ENCODE data around the gene CD248.

Gene CD248

DNA sequence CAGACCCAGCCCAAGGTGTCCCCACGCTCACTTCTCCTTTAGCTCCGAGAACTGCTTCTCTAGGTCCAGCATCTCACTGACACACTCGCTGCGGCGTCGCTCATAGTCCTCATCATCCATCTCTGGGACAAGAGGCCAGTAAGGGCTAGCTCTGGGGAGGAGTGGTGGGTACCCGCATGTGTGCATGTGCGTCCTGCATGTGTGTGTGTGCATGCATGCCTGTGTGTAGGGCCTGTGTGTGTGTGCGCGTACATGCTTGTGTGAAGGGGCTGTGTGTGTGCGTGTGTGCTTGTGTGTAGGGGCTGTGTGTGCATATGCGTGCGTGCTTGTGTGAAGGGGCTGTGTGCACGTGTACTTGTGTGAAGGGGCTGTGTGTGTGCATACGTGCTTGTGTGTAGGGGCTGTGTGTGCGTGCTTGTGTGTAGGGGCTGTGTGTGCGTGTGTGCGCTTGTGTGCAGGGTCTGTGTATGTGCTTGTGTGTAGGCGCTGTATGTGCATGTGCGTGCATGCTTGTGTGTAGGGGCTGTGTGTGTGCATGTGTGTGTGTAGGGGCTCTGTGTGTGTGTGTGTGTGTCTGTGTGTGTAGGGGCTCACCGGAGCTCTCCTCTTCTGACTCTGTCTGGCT, 24.8 kb upstream of the CD248 start:
- no peak for DNase-seq (ENCODE audit: low read depth)

DNA sequence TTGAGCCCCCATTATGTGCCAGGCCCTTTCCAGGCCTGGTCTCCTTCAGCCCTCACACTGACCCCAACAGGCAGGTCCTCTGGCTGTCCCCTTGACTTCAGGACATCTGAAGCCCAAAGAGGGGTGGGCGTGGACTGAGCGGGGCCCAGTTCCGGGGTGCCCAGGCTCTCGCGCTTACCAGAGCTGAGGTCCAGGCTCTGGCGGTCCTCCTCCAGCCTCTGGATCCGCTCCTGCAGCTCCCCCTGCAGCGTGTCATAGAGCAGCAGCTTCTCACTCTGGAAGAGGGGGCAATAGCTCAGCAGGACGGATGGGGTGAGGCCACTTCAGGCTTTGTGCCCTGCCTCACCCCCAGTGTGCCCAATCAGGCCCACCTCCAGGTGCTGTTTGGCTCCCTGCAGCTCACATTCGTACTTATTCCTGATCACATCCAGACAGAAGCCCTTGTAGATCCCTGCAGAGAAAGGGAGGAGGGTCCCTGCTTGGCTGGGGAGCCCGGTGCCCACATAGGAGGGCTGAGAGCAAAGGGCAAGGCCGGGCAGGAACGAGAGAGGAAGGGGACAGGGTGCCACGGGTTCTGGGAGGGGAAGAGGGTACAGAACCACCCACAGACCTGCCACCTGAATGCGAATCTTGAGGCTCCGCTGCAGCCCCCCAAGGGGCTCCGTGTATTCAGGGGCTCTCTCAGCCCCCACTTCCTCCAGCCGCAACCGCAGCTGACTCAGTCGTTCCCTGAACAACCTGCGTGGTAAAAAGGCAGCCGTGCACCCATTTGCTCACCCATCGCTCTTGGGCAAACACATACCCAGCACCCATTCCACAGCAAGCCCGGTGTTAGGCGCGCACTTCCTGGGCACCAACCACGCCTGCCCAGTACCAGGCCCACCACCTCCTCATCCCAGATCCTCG, 24.0 kb upstream of the CD248 start:
- DNase-seq (ENCODE audit: low read depth), result no peak

DNA sequence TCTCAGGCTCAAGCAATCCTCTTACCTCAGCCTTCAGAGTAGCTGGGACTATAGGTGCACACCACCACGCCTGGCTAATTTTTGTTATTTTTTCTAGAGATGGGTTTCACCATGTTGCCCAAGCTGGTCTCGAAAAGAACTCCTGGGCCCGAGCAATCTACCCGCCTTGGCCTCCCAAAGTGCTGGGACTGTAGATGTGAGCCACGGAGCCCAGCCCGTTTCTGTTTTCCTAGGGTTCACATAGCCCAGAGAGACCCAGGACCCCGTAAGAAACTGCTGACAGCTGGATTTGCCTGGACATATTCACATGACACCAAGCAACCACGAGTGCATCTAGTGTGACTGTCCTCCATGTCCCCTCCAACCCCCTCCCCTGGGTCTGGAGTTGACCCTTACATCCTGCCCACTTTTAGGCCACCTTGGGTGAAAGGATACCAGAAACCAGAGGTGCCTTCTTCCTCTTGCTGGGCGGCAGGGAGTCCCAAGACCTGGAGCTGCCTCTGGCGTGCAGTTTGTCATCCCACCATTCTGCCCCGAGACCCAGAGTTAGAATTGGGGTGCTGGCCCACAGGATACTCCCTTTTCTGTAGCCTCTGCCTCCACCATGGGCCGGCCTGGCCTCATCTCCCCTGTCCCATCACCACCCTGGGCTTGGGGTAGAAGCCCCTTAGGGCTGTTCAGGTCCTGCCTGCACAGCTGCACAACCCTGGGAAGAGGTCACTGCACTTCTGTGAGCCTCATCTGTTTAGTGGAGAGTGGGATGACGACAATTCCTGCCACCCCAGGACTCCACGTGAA, 23.0 kb upstream of the CD248 start:
- no peak for DNase-seq (ENCODE audit: low read depth)

DNA sequence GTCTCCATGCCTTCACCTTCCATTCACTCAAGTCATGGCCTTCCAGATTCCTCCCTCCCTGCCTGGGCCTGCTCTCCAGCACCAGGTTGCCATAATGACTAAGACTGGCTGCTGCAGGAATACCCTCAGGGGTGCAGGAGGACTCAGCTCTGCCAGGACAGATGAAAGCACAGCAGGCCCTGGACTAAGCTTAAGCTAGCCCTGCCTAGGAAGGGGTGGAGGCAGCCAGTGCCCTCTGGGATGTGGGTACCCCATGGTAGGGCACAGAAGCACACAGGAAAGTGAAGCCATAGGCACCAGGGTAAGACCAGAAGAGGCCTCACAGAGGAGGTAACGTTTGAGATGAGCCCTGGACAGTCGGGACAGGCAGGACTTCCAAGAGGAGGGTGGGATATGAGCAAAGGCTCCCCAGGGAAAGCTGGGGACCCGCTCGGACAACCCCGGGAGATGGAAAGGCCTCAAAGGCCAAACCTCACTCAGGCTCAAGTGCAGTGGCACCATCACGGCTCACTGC, 22.4 kb upstream of the CD248 start:
- DNase-seq (ENCODE audit: low read depth), result no peak

DNA sequence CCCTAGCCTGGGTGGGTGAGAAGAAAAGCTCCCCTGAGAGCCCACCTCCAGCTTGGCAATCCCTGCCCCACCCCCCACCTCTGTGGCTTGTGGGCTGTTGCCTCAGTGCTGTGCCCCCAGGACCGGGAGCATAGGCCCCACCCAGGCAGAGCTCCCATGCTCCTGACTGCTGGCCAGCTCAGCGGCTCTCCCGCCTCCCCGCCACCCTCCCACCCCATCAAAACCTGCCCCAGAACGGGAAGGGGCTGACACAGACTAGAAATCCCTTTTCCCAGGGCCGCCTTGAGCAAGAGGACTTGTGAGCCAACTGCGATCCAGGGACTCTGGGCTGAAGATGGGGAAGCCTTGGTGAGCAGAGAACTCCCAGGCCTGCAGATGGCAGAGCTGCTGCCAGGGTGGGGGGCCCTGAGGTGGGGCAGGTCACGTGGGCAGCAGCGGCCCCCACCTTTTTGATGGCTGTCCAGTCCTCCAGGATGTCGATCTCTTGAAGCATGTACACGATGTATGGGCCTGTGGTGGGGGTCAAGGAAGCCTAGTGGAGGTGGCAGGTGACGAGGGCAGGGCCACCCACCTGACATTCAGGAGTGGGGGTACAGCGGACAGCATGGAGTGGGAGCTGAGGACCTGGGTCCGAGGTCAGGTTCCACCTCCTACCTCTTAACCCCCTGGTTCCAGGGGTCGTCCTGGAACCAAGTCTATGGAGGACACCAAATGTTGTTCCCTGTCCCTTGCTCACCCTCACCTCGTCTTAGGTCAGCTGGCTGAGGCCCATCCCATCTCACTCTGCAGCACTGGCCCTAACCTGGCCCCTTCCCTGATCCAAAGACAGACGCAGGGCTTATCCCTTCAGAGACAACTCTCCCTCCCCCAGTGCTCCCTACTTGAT, 21.7 kb upstream of the CD248 start:
- no peak for DNase-seq (ENCODE audit: low read depth)

DNA sequence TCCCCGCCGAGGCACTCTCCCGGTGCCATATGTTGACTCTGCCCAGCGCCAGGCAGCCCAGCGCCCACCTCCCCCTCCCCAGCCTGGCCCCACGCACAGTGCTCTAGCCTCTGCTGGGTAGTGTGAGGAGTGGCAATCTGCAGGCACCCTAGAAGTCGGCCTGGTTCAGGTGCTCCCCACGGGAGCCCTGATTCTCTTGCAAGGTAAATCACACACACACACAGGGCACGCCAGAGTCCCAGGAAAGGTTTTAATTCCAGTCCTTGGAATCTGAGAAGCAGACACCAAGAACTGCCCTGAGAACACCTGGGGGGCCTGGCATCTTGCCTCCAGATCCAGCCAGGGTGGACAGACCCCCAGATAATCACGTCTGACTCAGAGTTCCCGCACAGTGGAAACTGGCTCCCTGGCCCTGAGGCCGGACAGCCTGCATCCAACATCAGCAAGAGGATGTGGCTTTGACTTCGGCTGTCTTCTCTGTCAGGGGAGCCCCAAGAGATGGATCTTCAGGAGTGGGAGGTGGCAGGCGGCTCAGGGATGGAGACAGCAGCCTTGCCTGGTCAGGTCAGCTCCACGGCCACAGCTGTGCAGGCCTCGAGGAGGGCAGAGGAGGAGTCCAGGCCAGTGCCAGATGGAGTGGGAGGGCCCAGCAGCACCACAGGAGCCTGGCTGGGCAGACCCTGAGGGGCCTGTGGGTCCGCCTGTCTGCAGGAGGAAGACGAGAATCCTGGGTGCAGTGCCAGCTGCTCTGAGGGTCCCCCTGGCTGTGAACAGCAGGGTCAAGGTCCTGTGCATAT, 20.5 kb upstream of the CD248 start:
- no peak for DNase-seq (ENCODE audit: low read depth)

DNA sequence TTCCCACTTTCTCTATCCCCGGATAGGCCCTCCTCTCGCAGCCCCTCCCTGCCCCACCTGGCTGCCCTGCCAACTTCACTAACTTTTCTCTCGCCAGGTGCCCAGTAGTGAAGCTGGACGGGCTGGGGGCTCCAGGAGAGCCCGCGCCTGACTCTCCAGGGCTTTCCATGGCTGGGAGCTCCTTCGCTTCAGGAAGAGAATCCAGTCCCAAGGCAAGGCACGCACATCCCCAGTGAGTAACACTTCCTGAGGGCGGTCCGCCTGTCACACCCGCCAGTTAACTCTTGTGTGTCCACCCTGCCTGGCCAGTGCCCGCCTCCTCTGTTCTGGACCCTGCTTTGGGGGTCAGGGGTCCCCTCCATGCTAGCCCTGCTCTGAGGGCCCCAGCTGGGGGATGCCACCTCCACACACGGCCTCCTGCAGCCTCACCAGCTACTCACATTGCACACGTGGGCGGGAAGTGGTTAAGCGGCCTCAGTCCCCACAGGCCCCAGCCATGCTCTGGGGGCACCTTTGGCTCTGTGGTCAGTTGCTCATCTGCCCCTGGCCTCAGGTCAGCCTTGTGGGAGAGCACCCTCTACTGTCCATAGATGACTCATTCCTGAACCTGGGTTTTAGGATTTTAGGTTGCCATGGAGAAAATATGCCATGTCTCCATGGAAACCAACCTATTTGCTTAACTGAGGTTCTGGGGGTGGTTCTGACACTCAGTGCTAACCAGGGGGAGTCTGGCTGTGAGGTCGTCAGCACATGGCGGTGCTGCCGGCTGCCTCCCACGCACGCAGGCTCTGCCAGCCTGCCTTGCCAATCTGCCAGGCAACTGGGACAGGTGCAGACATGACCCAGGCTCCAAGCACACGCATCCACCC, 19.6 kb upstream of the CD248 start, which contains the start of gene RIN1:
Gene RIN1, minus strand, starts transcription at position 201 of the 869 bp plus-strand sequence. Its CDS starts 32 bp downstream, at position 169.
- no peak for DNase-seq (ENCODE audit: low read depth)

DNA sequence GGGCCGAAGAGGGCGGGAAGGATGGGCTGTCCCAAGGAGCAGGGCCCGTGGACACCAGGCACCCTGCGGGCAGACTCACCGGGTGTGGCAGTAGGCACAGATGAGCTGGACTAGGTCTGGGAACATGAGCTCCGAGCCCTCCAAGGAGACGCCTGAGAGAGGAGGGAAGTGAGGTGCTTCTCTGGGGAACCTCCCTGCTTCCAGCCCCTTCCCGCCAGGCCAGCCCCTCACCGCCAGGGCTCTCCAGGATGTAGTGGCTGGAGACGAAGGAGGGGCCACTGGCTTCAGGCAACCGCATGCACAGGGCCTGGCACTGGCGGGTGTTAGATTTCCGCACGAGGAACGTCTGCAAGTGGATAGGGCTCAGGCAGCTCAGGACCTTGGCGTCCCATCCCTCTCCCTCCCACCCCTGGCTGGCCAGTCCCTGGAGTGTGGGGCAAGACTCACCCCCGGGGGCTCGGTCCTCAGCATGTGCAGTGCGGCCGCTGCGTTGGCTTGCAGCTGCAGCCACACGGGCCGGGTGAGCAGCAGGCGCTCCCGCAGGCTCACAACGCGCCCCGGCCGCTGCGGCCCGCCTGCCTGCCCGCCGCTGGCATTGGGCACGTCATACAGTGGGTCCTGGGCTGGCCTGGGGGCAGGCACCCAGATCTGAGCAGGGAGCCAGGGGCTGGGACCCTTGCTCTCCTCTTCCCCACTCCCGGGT, 18.8 kb upstream of the CD248 start:
- no peak for DNase-seq (ENCODE audit: low read depth)

DNA sequence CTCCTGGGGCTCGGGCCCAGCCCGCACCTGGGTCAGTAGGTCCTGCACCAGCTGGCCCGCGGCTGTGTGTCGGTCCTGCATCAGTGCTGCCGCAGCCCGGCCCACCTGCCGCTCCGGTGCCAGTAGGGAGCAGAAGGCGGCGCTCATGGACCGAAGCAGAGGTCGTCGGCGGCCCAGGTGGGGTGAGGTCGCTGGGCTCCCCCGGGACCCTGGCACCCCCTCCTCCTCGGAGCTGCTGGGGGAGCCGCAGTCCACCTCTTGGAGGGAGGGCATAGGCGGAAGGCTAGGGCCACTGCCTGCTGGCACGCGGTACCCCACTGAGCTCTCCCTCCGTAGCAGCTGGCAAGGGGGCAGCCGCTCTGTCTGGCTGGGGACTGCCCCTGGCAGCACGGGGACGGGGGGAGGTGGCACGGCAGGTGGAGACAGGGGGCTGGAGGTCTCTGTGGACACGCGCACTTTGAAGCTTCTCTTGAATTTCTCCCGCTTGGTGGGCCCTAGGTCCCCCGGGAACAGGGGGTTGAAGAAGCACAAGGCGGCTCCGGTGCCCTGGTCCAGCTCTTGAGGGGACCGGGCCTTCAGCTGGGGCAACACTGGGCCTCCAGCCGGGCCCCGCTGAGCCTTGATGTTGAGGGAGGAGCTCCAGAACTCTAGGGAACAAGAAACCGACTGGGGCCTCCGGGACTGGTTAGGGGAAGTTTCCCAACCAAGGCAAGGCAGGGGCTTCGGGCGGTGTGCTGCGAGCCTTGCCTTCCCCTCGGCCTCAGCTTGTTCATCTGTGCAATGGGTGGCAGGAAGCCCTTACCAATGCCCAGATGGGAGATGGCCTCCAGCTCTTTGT, 18.0 kb upstream of the CD248 start:
- DNase-seq (ENCODE audit: low read depth), result no peak

DNA sequence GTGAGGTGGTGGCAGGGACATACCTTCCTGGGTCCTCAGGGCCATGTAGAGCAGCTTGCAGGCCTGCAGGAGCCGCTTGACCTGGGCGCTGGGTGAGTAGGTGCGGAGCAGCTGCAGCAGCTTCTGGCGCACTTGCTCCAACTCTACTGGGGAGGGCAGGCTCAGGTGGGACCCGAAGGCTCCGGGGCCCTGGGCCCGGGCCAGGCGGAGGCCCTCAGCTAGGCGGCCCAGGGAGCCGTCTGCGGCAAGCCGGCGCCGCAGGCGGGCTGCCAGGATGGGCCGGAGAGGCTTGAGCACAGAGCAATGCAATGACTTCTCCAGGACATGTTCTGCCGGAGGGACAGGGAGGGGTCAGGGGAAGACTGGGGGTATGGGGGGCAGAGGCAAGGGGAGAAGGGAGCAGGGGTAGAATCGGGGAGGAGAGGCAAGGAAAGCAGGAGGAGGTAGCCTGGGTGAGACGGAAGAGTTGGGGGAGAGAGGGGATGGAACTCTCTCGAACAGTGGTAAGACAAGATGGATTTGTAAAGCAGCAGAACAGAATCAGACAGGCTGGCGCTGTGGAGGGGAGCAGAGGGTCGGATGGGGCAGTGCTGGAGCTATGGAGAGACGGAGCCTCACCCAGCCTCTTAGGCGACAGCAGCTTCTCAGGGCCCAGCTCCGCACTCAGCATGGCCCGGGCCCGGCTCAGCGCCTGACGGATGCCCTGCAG, 17.2 kb upstream of the CD248 start:
- DNase-seq (ENCODE audit: low read depth), result no peak

DNA sequence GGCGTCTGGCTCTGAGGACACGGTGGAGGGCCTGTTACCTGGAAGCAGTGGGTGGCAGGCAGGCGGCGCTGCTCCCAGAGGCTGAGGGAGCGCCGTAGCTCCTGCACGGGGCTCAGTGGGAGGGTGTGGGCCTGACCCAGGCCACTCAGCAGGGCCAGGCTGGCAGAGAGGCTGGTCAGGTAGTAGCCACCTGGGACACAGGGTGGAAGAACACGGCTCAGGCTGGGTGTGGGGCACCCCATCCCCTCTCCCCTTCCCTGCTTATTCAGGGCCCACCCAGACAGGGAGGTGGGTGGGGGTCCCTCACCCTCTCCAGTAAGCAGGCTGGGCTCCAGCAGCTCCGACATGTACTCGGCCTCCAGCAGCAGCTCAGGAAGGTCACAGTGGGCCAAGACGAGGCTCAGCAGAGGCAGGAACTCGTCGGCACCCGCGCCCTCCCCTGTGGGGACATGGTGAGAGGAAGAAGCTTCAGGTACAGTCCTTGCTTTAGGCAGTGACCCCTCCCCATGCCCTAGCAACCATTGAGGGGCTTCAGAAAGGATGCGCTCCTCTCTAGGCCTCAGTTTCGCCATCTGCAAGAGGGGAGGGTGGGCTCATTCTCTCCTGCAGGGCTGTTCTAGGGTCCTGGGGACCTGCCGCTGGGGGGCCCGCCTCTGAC, 16.5 kb upstream of the CD248 start:
- DNase-seq (ENCODE audit: low read depth), result no peak

DNA sequence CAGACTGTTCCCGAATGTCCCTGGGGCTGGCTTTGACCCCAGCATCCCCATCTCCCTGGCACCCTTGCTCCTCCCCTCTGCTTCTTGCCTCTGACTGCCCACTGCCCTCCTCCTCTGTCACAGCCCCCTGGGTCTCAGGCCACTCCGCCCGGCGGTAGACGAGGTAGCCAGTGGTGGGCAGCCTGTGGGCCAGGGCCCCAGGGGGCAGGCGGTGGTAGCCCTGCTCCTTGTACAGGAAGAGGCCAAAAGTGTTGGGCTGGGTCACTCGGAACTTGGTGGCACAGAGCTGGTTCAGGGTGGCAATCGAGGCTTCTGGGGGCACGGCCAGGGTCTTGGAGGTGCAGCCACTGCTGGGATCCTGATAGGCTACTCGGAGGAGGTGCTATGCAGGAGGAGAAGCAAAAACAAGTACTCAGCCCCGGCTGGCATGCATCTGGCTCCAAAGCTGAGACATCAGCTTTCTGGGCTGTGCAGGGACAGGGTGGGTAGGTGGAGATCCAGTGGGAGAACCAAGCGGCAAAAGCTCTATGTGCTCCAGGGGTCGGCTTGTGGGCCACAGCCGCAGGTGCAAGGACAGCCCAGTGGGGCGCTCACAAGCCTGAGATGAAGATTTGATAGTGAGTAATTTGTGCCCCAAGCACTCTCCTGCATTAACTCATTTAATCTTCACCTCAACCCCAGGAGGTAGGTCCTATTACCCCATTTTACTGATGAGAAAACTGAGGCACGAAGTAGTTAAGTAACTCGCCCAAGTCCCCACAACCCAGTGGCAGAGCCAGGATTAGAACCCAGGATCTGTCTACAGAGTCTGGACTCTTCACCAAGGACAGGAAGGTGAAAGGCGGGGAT, 15.8 kb upstream of the CD248 start:
- no peak for DNase-seq (ENCODE audit: low read depth)

DNA sequence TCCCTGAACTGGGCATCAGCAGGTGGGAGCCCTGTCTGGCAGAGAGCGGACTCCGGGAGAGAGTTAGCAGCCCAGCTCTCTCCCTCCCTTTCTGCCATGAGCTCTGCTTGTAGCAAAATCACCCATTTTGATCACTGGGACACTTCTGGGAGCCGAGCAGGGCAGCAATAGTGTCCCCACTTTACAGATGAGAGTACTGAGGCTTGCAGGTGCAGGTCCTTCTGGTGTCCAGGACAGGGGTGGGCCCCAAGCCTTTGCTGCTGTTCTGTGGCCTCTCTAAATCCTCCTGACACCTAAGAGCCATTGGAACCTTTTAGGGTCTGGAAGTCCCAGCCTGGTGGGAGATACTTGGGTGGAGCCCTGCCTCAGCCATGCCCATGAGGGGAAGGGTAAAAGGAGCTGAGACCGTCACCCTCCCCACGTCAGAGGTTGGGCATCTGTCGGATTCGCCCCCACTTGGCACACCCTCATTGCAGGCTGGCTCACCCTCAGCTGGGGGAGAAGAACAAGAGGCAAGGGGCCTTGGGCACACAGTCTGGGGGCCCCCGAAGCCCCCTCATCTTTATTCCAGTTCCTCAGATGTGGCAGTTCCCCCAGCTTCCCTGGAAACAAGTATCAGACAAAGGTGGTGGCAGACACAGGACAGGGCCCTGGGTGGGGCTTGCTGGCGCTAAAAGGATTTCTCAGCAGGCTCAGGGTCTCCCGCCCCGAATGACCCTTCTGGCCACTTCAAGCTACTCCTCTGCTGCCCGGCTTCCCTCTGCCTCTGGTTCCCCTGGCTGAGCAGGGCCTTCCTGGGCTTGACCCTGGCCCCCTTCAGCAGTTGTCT, 14.9 kb upstream of the CD248 start:
- DNase-seq (ENCODE audit: low read depth), result no peak

DNA sequence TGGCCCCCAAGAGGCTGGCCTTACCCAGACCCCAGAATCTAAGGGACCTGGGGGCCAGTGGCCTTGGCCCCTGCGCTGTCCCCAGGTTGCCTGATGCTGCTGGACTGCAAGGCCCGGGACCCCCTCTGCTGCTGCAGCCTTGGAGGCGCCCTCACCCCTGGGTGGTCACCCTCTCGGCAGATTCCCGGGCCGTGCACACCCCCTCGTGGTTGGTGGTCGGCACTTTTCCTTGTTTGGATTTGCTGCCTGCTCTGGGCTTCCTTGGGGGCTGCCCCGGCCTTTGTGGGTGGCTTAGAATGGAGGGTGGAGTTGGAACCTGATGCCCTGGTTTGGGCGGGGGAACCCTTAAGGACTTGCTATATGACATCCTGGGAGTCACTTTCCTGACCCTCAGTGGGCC, 14.1 kb upstream of the CD248 start:
- DNase-seq (ENCODE audit: low read depth), result no peak

DNA sequence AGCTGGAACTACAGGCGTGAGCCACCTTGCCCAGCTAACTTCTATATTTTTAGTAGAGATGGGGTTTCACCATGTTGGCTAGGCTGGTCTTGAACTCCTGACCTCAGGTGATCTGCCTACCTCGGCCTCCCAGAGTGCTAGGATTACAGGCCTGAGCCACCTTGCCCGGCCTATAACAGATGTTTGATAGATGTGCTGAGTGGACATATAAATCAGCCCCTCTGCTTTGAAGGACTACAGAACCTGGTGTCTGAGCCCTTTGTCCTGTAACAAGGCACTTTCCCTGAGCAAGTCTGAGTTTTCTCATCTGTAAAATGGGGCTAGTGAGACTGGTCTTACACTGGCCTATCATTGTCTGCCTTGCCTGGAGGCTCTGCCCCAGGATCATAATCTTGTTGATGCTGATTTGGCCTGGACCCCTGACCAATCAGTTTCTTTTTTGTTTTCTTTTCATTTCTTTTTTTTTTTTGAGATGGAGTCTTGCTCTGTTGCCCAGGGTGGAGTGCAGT, 12.4 kb upstream of the CD248 start:
- DNase-seq (ENCODE audit: low read depth), result no peak
